Measurements from ENCODE around the gene CLCN2.

CLCN2 gene

DNA sequence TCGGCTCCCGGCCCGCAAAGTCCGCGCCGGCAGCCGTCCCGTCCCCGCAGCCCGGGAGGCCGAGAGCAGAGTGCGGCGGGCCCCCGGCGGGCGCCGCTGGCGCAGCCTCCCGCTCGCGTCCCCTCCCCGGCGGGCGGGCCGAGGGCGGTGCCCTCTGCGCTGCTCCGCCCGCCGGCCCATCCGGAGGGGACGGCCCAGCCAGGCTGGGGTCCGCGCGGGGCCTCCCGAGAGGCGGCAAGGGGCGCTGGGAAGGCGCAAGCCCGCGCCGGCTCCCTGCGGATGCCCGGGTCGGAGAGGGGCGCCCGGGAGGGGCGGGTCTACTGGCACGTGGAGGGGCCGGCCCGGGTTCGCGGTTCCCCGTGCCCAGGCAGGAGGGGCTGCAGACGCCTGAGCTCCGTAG is at the start of gene CLCN2, which contains the start of gene POLR2H:
CLCN2 (minus strand) TSS at position 74 of the 400 bp plus-strand sequence. CDS start 126 bp downstream, outside the sequence.
POLR2H (plus strand) TSS at position 179 of the 400 bp plus-strand sequence. CDS start 1,783 bp downstream, outside the sequence.
- DNase-seq (ENCODE audit: low read depth in 2 of 2, low spot score in 1 of 2), result peak in 1 of 2 donors; percentile 6

DNA sequence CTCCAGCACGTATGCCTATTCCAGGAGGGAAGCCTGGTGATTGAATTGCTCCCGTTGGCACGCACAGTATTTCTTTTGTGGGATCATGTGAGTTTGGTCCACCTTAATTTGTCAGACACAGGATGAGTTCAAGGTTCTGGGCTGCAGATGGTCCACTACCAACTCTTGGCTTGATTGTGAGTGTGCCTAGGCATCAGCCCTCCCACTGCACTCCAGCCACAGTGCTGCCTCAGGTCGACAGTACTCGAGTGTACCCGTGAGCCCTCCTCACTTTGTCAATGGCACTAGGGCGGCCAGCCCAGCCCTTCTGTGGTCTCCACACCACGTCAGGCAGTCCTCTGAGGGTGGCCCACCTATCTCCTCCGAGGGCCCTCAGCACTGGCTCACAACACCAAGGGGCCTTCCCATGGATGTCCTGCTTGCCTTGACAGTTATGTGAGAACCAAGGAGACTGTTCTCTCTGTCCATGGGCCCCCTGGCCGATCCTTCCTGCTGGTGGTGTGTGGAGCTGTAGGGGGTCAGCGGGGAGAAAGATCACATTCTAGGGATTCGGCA is 48.6 kb upstream of the CLCN2 start:
- no peak for DNase-seq (ENCODE audit: low read depth in 2 of 2, low spot score in 1 of 2)

DNA sequence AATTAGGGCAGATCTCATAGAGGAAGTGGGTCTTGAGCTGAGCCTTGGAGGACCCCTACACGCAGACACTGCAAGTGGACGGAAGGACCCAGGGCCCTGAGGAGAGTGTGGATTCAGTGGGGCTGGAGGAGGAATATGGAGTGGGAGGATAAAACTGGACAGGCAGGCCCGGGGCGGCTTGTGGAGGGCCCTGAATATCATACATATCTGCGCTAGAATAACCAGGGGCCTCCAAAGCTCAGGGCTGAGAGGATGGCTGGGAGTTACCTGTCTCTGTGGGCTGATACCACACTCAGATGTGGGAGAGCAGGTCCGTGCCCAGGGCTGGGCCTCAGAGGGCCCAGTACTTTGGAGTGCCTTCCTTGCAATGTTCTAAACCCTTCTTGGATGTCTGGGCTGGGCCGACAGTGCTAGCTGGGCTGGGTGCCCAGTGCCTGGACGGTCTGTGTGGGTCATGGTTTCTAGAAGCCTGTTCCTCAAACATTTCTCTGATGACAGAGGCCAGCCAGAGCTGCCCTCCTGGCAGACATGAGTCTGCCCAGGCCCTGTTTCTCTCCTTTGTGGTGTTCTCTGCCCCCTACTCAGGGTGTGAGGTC is 48.0 kb upstream of the CLCN2 start:
- no peak for DNase-seq (ENCODE audit: low read depth in 2 of 2, low spot score in 1 of 2)

DNA sequence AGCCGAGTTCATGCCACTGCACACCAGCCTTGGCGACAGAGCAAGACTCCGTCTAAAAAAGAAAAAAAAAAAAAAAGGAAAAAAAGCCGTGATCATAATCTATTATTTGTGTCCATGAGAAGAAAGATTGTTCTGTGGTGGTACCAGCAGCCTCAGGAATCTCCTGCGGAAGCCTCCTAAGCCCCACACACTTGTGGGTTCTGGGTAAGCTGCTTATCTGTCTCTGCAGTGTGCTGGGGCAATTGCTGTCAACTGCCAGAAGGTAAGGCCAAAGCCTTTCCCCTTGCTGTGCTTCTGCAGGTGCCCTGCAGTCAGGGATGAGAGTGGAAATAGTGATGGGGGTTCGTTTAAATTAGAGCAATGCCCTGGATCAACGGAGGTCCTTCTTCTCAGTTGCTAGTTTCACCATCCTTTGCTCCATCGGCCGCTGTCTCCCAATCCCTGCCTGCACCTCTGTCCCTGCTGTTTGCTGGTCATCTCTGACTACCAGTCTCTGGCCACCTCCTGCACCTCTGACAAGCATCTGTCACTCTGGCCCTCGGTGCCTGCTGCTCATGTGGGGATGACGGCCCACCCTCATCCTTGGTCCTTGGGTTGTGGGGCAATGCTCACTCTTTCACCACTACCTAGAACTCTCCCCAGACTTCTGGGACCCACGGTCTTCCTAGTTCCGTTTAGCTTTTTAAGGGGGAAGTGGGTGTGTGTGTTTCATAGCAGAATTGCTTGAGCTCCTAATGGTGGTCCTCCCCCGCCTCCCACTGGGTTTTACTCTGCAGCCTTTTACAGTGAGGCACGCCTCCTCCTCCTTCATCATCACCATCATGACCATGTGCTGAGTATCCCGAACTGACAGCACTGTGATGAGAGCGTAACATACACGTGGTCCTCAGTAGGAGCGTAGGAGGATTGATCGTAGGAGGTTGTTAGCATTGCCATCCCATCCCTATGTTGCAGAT is 43.9 kb upstream of the CLCN2 start:
- DNase-seq (ENCODE audit: low read depth in 2 of 2, low spot score in 1 of 2), result no peak

DNA sequence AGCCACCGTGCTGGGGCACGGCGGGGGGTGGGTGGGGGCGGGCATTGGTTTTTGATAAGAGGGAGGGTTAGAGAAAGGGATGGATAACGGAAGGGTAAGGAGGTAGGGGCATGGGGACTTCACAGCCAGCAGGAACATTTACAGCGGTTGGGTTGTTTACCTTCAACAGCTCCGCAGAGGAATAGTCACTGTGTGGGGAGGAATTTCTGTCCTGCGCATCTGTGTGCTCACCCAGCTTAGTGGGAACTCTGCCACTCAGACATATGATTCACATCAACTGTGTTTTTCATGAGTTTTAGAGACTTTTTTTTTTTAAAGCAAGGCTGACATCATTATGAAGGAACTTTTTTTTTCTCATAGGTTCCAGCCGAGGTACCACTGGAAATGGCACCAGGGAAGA is 38.0 kb upstream of the CLCN2 start:
- DNase-seq (ENCODE audit: low read depth in 2 of 2, low spot score in 1 of 2), result no peak

DNA sequence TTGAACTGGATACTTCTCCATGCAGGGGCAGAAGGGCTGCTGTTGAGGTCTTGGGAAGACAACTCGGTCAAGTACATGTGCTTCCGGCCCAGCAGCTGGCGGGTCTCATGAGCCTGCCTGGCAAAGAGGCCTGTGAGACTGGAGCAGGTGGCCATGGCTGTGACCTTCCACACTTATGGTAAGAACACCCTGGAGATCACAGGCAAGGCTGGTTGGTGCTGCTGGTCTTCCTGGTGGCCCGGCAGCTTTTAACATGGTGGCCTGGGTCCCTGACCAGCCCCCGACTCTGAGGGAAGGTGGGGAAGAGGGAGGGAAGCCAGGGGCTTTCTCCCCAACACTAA is 33.9 kb upstream of the CLCN2 start:
- DNase-seq (ENCODE audit: low read depth in 2 of 2, low spot score in 1 of 2), result no peak

DNA sequence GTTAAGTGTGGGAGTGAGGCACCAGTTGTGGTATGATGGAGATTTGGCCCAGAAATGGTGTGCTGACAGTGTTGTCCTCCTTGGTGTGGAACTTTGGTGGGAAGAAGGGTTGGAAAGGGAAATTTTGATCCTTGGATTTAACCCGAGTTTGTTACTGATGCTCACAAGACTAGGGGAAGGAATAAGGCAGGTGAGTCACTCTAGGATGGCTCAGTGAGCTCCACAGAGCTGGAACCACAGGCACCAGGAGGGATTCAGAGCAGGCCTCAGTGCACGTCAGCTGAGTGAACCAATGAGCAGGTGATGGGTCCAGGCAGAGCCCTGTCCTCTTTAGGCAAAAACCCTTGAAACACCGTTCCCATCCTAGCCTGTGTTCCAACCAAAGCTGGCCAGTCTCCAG is 29.9 kb upstream of the CLCN2 start:
- no peak for DNase-seq (ENCODE audit: low read depth in 2 of 2, low spot score in 1 of 2)

DNA sequence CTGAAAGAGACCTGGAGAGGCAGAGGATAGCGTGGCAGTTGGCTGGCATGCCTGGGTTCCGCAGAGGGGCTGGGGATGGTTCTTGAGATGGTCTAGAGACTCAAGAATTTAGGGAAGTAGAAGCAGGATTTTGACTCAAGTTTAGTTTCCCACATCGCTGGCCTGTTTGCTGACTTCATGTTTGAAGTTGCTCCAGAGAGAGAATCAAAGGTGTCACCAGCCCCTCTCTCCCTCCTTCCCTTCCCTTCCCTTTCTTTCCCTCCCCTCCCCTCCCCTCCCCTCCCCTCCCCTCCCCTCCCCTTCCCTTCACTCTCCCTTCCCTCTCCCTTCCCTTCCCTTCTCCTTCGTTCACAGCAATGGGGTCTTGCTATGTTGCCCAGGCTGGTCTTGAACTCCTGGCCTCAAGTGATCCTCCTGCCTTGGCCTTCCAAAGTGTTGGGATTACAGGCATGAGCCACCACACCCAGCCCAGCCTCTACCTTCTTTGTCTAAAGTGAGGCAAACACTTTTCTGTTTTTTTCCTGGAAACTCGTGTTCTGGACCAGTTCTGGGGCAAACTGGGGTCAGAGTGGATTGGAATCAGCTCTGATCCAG is 28.6 kb upstream of the CLCN2 start:
- DNase-seq (ENCODE audit: low read depth in 2 of 2, low spot score in 1 of 2), result no peak

DNA sequence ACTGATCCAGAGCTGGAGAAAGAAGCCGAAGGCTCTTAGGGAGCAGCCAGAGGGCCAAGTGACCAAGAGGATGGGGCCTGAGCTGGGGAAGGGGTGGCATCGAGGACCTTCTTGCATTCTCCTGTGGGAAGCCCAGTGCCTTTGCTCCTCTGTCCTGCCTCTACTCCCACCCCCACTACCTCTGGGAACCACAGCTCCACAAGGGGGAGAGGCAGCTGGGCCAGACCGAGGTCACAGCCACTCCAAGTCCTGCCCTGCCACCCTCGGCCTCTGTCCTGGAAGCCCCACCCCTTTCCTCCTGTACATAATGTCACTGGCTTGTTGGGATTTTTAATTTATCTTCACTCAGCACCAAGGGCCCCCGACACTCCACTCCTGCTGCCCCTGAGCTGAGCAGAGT is 28.0 kb upstream of the CLCN2 start:
- DNase-seq (ENCODE audit: low read depth in 2 of 2, low spot score in 1 of 2), result no peak

DNA sequence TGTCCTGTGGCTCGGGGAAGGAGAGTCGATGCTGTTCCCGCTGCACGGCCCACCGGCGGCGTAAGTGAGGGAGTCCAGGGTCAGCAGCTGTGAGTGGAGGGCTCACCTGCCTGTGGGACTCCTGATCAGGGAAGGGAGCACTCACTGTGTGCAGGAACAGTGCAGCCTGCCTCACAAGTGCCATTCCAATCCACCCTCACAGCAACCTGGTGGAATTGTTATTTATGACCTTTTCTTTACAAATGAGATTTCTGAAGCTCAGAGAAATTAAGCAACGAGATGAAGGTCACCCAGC is 27.5 kb upstream of the CLCN2 start:
- DNase-seq (ENCODE audit: low read depth in 2 of 2, low spot score in 1 of 2), result no peak

DNA sequence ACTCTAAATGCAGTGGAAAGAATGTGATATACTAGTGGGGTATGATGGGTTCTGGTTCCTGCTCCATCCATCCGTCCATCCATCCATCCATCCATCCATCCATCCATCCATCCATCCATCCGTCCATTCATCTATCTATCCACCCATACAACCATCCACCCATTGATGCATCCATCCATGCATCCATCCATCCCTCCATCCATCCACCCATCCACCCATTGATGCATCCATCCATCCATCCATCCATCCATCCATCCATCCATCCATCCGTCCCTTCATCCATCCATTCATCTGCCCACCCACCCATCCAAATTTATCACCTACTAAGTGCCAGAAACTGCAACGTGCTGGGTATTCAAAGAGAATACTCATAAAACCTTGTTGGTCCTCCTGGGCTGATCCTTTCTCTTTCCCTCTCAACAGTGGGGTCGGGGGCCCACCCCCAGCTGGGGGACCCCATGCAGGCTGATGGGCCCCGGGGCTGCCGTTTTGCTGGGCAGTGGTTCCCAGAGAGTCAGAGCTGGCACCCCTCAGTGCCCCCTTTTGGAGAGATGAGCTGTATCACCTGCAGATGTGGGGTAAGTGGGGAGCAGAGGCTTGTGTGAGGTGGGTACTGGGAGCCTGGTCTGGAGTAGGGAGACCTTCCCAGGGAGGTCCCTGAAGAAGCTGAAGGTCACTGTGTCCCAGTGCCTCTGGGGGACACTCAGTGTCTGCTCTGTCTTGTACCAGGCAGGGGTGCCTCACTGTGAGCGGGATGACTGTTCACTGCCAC is 26.9 kb upstream of the CLCN2 start:
- no peak for DNase-seq (ENCODE audit: low read depth in 2 of 2, low spot score in 1 of 2)

DNA sequence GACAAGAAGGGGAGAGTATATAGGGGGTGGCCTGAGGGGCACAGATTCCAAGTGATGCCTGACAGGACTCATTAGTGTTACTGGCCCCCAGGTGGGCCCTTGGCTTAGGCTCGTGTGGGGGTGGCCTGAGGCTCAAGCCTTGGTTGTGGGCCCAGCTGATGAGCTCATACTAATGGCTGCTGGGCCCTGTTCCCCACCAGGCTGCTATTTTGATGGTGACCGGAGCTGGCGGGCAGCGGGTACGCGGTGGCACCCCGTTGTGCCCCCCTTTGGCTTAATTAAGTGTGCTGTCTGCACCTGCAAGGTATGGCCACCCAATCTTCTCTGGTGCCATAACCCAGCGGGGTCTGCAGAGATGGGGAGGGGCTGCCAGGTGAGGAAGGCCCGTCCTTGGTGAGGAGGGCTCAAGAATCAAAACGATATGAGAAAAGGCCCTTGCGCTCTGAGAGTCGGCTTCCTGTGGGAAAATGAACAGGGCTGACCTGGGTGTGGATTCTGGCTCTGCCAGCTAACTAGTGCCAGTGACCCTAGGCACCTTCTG is 25.8 kb upstream of the CLCN2 start:
- no peak for DNase-seq (ENCODE audit: low read depth in 2 of 2, low spot score in 1 of 2)

DNA sequence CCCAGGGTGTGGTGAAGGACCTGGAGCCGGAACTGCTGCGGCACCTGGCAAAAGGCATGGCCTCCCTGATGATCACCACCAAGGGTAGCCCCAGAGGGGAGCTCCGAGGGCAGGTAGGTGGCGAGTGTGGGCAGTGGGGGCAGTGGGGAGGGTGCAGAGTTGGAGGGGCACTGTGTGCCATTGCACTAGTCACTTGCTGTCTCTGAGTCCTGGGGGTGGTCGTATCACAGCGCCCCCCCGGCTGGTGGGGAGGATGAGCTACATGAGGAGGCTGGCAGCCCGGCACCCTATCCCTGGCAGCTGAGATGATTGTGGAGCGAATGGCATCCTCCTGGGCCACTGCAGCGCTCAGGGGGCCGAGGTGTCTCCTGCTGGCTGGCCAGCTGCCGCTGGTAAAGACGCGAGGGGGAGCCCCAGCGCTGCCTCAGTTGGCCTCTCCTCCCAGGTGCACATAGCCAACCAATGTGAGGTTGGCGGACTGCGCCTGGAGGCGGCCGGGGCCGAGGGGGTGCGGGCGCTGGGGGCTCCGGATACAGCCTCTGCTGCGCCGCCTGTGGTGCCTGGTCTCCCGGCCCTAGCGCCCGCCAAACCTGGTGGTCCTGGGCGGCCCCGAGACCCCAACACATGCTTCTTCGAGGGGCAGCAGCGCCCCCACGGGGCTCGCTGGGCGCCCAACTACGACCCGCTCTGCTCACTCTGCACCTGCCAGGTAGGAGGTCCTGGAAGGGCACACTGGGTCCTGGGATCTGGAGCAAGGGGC is 24.8 kb upstream of the CLCN2 start:
- DNase-seq (ENCODE audit: low read depth in 2 of 2, low spot score in 1 of 2), result no peak

DNA sequence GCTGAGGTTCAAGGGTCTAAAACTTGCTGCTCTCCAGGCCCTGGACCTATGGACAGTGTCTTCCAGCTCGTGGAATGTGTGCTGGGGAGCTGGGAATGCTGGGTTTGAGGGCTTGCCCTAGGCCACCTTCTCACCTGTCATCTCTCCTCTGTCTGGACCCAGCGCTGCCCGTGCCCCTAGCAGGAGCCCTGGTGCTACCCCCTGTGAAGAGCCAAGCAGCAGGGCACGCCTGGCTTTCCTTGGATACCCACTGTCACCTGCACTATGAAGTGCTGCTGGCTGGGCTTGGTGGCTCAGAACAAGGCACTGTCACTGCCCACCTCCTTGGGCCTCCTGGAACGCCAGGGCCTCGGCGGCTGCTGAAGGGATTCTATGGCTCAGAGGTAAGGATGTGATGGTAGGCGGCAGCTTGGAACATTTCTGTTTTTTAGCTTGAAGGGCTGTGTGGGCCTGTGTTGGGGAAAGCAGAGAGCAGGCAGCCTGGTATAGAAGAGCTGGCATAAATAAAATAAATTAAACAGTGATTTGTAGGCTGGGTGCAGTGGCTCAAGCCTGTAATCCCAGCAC is 23.5 kb upstream of the CLCN2 start:
- DNase-seq (ENCODE audit: low read depth in 2 of 2, low spot score in 1 of 2), result no peak

DNA sequence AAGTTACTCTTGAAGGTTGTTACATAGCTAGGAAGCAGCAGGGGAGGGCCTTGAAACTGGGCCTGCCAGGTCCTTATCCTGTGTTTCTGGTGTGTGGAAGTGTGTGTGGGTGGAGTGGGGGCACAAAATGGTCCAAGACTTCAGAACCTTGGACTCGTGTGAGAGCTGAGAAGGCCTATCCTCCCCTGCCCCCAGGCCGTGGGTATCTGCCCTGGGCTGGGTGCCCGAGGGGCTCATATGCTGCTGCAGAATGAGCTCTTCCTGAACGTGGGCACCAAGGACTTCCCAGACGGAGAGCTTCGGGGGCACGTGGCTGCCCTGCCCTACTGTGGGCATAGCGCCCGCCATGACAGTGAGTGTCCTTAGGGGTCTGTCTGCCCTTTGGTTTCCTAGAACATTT is 22.9 kb upstream of the CLCN2 start:
- DNase-seq (ENCODE audit: low read depth in 2 of 2, low spot score in 1 of 2), result no peak

DNA sequence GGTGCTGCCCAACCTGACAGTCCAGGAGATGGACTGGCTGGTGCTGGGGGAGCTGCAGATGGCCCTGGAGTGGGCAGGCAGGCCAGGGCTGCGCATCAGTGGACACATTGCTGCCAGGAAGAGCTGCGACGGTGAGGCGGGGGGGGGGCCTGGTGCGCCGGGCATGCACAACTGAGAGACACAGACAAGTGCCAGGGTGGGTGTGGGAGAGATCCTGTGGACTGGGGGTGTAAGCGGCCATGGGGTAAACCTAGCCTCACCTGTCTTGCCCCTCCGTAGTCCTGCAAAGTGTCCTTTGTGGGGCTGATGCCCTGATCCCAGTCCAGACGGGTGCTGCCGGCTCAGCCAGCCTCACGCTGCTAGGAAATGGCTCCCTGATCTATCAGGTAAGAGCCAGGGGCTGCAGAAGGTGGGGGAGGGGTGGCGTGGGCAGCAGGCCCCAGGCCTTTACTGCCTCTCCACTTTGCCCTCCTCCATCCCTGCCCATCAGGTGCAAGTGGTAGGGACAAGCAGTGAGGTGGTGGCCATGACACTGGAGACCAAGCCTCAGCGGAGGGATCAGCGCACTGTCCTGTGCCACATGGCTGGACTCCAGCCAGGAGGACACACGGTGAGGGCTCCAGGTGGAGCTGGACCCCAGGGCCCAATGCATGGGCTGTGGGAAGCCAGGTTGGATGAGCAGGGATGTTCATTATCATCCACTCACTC is 21.8 kb upstream of the CLCN2 start:
- no peak for DNase-seq (ENCODE audit: low read depth in 2 of 2, low spot score in 1 of 2)

DNA sequence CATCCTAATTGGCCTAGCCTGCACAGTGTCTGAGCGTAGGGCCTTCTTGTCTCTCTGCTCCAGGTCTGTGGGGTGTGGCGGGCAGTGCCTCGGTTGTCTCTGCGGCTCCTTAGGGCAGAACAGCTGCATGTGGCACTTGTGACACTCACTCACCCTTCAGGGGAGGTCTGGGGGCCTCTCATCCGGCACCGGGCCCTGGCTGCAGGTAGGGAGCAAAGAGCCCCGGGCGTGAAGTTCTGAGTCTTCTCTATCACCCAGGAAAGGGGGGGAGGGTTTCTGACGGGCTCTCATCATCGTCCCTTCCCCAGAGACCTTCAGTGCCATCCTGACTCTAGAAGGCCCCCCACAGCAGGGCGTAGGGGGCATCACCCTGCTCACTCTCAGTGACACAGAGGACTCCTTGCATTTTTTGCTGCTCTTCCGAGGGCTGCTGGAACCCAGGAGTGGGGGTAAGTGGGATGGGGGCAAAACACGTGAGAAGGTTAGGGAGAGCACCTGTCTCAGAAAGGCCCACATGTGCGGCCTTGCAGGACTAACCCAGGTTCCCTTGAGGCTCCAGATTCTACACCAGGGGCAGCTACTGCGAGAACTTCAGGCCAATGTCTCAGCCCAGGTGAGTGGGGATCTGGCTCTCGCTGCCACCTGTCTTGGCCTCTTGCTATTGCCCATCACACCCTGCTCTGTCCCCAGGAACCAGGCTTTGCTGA is 21.1 kb upstream of the CLCN2 start:
- no peak for DNase-seq (ENCODE audit: low read depth in 2 of 2, low spot score in 1 of 2)

Data from stimulated activated CD8-positive, alpha-beta memory T cell treated with anti-CD3 and anti-CD28 coated beads, Interleukin-4, amount 100 ng/mL, for 4 hours (primary cell).